ENCODE data around the gene LAMB1.

Gene LAMB1

GRCh38 chr7:108017776-108018151, 14.8 kb upstream of the LAMB1 start:
- TF ChIP-seq, protein P1, sequence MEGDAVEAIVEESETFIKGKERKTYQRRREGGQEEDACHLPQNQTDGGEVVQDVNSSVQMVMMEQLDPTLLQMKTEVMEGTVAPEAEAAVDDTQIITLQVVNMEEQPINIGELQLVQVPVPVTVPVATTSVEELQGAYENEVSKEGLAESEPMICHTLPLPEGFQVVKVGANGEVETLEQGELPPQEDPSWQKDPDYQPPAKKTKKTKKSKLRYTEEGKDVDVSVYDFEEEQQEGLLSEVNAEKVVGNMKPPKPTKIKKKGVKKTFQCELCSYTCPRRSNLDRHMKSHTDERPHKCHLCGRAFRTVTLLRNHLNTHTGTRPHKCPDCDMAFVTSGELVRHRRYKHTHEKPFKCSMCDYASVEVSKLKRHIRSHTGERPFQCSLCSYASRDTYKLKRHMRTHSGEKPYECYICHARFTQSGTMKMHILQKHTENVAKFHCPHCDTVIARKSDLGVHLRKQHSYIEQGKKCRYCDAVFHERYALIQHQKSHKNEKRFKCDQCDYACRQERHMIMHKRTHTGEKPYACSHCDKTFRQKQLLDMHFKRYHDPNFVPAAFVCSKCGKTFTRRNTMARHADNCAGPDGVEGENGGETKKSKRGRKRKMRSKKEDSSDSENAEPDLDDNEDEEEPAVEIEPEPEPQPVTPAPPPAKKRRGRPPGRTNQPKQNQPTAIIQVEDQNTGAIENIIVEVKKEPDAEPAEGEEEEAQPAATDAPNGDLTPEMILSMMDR (IDR thresholded peaks at IDR 0.05; ENCODE audit: low read length): no peak
- TF ChIP-seq EZH2phosphoT487 (IDR thresholded peaks at IDR 0.05; ENCODE audit: low read length) (no peak), EZH2 (optimal IDR thresholded peaks at IDR 0.05; ENCODE audit: low read depth, low read length) (no peak)
- Histone ChIP-seq H3K4me1 (ENCODE audit: low read length) (no peaks in the 10 kb centered on the region), H3K9me3 (replicated peaks; ENCODE audit: insufficient read depth, low read length) (no peaks in the 10 kb centered on the region), H2AFZ (ENCODE audit: low read length) (no peak overlapping the region), H3K4me2 (ENCODE audit: low read depth, low read length) (no peak overlapping the region), H3K27me3 (replicated peaks; ENCODE audit: insufficient read depth, low read length) (no peaks in the 10 kb centered on the region), H3F3A (ENCODE audit: insufficient read depth, low read length) (no peaks in the 10 kb centered on the region), H3K79me2 (ENCODE audit: low read length) (no peaks in the 10 kb centered on the region), H4K20me1 (ENCODE audit: insufficient read depth, low read length) (no peaks in the 10 kb centered on the region), H3K9me2 (replicated peaks; ENCODE audit: insufficient read depth, low read length) (no peaks in the 10 kb centered on the region), H3K27ac (ENCODE audit: low read length) (no peak overlapping the region), H3K4me3 (ENCODE audit: low read length) (no peak overlapping the region), H3K36me3 (replicated peaks; ENCODE audit: insufficient read depth, low read length) (no peaks in the 10 kb centered on the region), H3K9ac (ENCODE audit: low read length) (no peak overlapping the region)
- no peak for DNase-seq

- Histone ChIP-seq H3K27me3 (replicated peaks; ENCODE audit: insufficient read depth, low read length) (no peaks in the 10 kb centered on the region), H3K79me2 (ENCODE audit: low read length) (no peaks in the 10 kb centered on the region), H3K4me1 (ENCODE audit: low read length) (no peaks in the 10 kb centered on the region), H3K4me2 (ENCODE audit: low read depth, low read length) (no peak overlapping the region), H3K9me2 (replicated peaks; ENCODE audit: insufficient read depth, low read length) (no peaks in the 10 kb centered on the region), H4K20me1 (ENCODE audit: insufficient read depth, low read length) (no peaks in the 10 kb centered on the region), H3F3A (ENCODE audit: insufficient read depth, low read length) (no peaks in the 10 kb centered on the region), H3K9ac (ENCODE audit: low read length) (no peak overlapping the region), H2AFZ (ENCODE audit: low read length) (no peak overlapping the region), H3K9me3 (replicated peaks; ENCODE audit: insufficient read depth, low read length) (no peaks in the 10 kb centered on the region), H3K36me3 (replicated peaks; ENCODE audit: insufficient read depth, low read length) (no peaks in the 10 kb centered on the region), H3K27ac (ENCODE audit: low read length) (no peak overlapping the region), H3K4me3 (ENCODE audit: low read length) (no peak overlapping the region)
- DNase-seq: no peak
- TF ChIP-seq EZH2phosphoT487 (IDR thresholded peaks at IDR 0.05; ENCODE audit: low read length) (no peak), EZH2 (optimal IDR thresholded peaks at IDR 0.05; ENCODE audit: low read depth, low read length) (no peak)
- TF ChIP-seq, protein P1 (IDR thresholded peaks at IDR 0.05; ENCODE audit: low read length): peak; percentile 21; the same call in 1 of the 2 replicates
Measured at GRCh38 chr7:108016841-108017775, 14.1 kb upstream of the LAMB1 start.

DNA sequence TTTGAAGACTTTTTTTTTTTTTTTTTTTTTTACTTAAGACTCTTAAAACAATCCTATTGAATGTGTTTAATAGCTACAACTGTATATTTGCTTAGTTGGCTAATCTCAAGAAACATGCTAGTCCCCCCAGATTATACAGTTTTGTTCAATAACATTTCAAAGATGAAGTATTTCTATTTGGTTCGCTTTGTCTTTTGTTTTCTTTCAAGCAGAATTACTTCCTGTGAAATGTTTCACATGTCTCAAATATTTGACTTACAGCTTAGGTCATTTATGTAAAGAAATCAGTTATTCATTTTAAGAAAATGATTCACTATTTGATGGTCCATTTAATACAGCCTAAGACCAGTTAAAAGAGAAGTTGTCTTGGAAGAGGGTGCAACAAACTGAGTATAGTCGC, 12.8 kb upstream of the LAMB1 start:
- Histone ChIP-seq H3K4me1 (ENCODE audit: low read length) (no peaks in the 10 kb centered on the region), H3K9me2 (replicated peaks; ENCODE audit: insufficient read depth, low read length) (no peaks in the 10 kb centered on the region), H3K27ac (ENCODE audit: low read length) (no peak overlapping the region), H2AFZ (ENCODE audit: low read length) (no peak overlapping the region), H3K9me3 (replicated peaks; ENCODE audit: insufficient read depth, low read length) (no peaks in the 10 kb centered on the region), H3K4me3 (ENCODE audit: low read length) (no peak overlapping the region), H3K9ac (ENCODE audit: low read length) (no peak overlapping the region), H3K27me3 (replicated peaks; ENCODE audit: insufficient read depth, low read length) (no peaks in the 10 kb centered on the region), H3F3A (ENCODE audit: insufficient read depth, low read length) (no peaks in the 10 kb centered on the region), H4K20me1 (ENCODE audit: insufficient read depth, low read length) (no peaks in the 10 kb centered on the region), H3K4me2 (ENCODE audit: low read depth, low read length) (no peak overlapping the region), H3K79me2 (ENCODE audit: low read length) (no peaks in the 10 kb centered on the region), H3K36me3 (replicated peaks; ENCODE audit: insufficient read depth, low read length) (no peaks in the 10 kb centered on the region)
- no peak for DNase-seq
- TF ChIP-seq, protein P1 (IDR thresholded peaks at IDR 0.05; ENCODE audit: low read length): no peak
- TF ChIP-seq EZH2 (optimal IDR thresholded peaks at IDR 0.05; ENCODE audit: low read depth, low read length) (no peak), EZH2phosphoT487 (IDR thresholded peaks at IDR 0.05; ENCODE audit: low read length) (no peak)

Measured in MM.1S (cell line).